ENCODE measurements around the gene CCDC146. TPM values are rescaled to one million over a fixed set of nuclear protein-coding genes. Genes with fewer than 3 reads are reported as not detected.

The CCDC146 gene
- total RNA-seq, 1 experiment from 2014 or later, result 0.72 TPM

GRCh38 chr7:77315182-77315591 lies 192.8 kb downstream of the CCDC146 start:
- peaks cover 3% of the 10 kb centered on the region in 2 experiments; a peak in 3 of 4 replicates for H3K4me1 Mint-ChIP-seq
- Histone ChIP-seq H3K4me2 (ENCODE audit: insufficient read depth, insufficient read length, low read length) (no peak overlapping the region), H2BK120ac (ENCODE audit: low read depth, low read length, poor library complexity, severe bottlenecking) (no peak overlapping the region), H3K4ac (ENCODE audit: low read depth, low read length) (no peak overlapping the region), H4K91ac (ENCODE audit: insufficient read length, low read depth, low read length) (no peak overlapping the region), H3K79me2 (ENCODE audit: insufficient read depth, low read length) (no peaks in the 10 kb centered on the region), H2BK15ac (ENCODE audit: low read depth, low read length) (no peak overlapping the region), H4K5ac (ENCODE audit: insufficient read length, low read depth, low read length) (no peak overlapping the region), H3K9me3 (ENCODE audit: control insufficient read depth, low read depth, low read length) (no peaks in the 10 kb centered on the region), H3K27ac (ENCODE audit: insufficient read length, low read depth, low read length) (no peak overlapping the region), H3K27me3 (ENCODE audit: insufficient read depth, low read length) (no peaks in the 10 kb centered on the region), H3K14ac (ENCODE audit: insufficient read depth, low read length) (no peak overlapping the region), H4K20me1 (ENCODE audit: control insufficient read depth, insufficient read depth, insufficient read length) (no peaks in the 10 kb centered on the region), H2AK5ac (ENCODE audit: insufficient read length, low read length) (no peak overlapping the region), H2BK5ac (ENCODE audit: insufficient read length, low read length) (no peak overlapping the region), H2AFZ (ENCODE audit: low read length) (no peak overlapping the region), H2BK12ac (ENCODE audit: insufficient read length, low read depth, low read length) (no peak overlapping the region), H3T11ph (ENCODE audit: low read length) (no peak overlapping the region), H3K56ac (ENCODE audit: insufficient read length, low read depth, low read length) (no peak overlapping the region), H3K9ac (ENCODE audit: extremely low read depth, insufficient read length, low read length) (no peak overlapping the region), H2BK20ac (ENCODE audit: low read depth, low read length, poor library complexity, severe bottlenecking) (no peak overlapping the region), H3K23me2 (ENCODE audit: insufficient read length, low read depth, low read length, poor library complexity, severe bottlenecking) (no peaks in the 10 kb centered on the region), H3K23ac (ENCODE audit: insufficient read length, low read depth, low read length) (no peak overlapping the region), H4K8ac (replicated peaks; ENCODE audit: insufficient read length, low read depth, low read length) (no peak overlapping the region), H3K79me1 (ENCODE audit: insufficient read depth, low read depth, low read length, poor library complexity, severe bottlenecking) (no peaks in the 10 kb centered on the region), H3K18ac (ENCODE audit: insufficient read length, low read depth, low read length) (no peak overlapping the region), H3K4me1 (ENCODE audit: insufficient read depth, low read length) (no peaks in the 10 kb centered on the region)
- no peaks in the 10 kb centered on the region for H3K9me3 Mint-ChIP-seq
- no CpG with 5 or more reads among the region's 3 CpGs for WGBS (ENCODE audit: extremely low coverage, insufficient read length, low lambda C conversion rate)
- H3K4me3 Mint-ChIP-seq, result no peak overlapping the region
- DNase-seq, result no peak
- H3K27me3 Mint-ChIP-seq (ENCODE audit: low read depth), result no peaks in the 10 kb centered on the region; the same call in 1 of the 2 replicates
- no peaks in the 10 kb centered on the region for H3K36me3 Mint-ChIP-seq (ENCODE audit: insufficient read depth in 1 of 3, low read depth in 3 of 3)
- TF ChIP-seq CTCF (conservative IDR thresholded peaks at IDR 0.05), result no peak
- H3K27ac Mint-ChIP-seq, result no peak overlapping the region

Measured in H9 (cell line).